Stimulated activated CD4-positive, alpha-beta T cell treated with anti-CD3 and anti-CD28 coated beads, Interleukin-4, amount 100 ng/mL, for 48 hours (primary cell): Measurements from ENCODE around the gene ADAM15.
A peak's percentile ranks its signal among the peaks of the same experiment; 100 is the strongest.

Experiments
- DNase-seq, 2 donors: peaks; one replicate each; pipeline ENCODE4 v3.0.0-alpha.2; 2020; ENCODE audit warnings: low read depth in 2 of 2

The ADAM15 gene

DNA sequence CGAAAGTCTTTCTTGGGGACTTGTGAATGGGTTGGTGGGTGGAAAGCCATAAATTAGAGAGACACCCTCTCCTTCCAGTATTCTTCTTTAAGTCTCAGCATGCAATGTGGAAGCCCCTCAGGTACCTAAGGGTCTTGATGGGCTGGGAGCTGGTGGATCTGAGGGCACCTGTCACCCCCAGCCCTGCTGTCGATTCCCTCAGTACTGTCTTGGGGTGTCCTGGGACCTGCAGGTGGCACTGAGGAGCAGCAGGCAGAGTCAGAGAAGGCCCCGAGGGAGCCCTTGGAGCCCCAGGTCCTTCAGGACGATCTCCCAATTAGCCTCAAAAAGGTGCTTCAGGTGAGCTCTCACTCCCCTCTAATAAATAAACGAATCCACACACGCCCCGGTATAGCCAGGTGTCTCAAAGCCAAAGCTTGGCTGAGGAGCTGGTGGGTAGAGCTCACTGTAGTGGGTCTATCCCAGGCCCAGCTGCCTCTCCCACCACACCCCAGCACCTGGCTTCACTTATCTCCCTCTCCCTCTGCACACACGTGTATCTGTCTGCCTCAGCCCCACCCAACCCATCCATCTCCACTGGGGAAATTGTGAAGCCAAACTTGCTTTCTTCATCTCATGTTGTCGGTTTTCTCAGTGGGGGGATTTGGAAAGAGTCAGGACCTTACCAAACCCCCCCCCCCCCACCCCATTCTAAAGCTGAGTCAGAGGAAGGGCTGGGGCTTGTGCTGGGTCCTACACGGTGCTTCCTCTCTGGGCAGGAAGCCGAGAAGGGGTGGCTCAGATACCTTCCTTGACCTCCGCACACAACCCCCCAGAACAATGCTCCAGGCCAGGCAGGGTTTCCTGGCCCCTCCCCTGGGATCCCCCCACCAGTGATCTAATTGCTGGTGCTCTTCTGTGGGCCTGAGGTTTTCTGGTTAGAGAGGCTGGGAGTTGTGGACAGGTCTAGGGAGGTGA is 1.6 kb downstream of the ADAM15 start:
- DNase-seq: no peak

GRCh38 chr1:155053531-155054105 is 2.5 kb downstream of the ADAM15 start:
- no peak for DNase-seq

DNA sequence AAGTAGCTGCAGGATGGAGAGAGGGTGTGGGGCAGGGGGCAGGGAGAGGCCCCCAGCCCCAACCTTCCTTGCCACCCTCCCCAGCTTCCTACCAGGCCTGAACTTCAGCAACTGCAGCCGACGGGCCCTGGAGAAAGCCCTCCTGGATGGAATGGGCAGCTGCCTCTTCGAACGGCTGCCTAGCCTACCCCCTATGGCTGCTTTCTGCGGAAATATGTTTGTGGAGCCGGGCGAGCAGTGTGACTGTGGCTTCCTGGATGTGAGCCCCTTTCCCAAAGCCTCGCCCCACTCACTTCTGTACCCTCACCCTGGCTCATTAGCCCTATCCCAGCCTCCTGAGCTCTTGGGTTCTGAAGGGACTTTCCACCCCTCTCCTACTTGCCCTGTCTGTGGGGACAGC is 6.0 kb downstream of the ADAM15 start:
- no peak for DNase-seq

DNA sequence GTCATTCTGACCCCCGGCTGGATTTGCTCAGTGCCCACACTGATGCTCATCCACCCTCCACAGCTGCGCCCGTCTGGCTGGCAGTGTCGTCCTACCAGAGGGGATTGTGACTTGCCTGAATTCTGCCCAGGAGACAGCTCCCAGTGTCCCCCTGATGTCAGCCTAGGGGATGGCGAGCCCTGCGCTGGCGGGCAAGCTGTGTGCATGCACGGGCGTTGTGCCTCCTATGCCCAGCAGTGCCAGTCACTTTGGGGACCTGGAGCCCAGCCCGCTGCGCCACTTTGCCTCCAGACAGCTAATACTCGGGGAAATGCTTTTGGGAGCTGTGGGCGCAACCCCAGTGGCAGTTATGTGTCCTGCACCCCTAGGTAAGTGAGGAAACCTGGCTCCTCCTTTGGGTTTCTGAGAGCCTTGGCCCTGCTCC is 6.7 kb downstream of the ADAM15 start:
- no peak for DNase-seq

- no peak for DNase-seq
Measured at GRCh38 chr1:155060736-155061135, 9.6 kb downstream of the ADAM15 start.

DNA sequence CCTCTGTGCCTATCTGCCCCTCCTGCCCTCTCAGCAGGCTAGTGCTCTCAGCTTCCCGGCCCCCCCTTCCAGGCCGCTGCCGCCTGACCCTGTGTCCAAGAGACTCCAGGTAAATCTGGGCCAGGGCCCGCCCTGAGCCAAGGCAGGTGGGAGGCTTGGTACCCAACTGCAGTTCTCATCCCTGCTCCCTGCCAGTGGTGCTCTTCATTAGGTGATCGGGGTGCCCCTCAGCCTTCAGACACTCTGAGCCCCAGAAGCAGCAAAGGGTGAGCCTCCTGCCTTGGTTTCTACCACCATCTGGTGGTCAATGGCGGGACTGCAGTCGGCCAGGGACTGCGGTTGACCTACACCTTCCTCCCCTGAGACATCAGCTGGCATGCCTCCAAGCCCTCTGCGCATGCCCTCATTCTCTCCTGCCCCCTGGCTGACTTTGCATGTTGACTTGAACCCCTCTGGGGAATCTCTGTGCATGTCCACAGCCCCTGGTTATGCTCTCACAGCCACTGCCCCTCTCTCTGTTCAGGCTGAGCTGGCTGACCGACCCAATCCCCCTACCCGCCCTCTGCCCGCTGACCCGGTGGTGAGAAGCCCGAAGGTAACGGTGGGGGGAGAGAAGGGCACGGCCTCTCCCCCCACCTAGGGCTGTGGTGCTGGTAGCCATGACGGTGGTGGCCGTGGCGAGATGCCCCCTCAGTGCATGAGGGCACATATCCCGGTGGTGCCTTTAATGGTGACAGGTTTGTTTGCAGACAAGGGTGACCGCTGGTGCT is 10.4 kb downstream of the ADAM15 start:
- DNase-seq: peak; percentile 91 to 99

- DNase-seq: no peak
Measured at GRCh38 chr1:155062151-155062686, 11.1 kb downstream of the ADAM15 start.

- DNase-seq: peak; percentile 75 to 86
Measured at GRCh38 chr1:155062702-155063411, 11.7 kb downstream of the ADAM15 start.

- peak; percentile 70 to 81 for DNase-seq
Measured at GRCh38 chr1:155063550-155064110, 12.5 kb downstream of the ADAM15 start, which contains the start of gene EFNA4. EFNA4 (plus strand) TSS chr1:155063740; CDS start chr1:155063824, 84 bp downstream.

DNA sequence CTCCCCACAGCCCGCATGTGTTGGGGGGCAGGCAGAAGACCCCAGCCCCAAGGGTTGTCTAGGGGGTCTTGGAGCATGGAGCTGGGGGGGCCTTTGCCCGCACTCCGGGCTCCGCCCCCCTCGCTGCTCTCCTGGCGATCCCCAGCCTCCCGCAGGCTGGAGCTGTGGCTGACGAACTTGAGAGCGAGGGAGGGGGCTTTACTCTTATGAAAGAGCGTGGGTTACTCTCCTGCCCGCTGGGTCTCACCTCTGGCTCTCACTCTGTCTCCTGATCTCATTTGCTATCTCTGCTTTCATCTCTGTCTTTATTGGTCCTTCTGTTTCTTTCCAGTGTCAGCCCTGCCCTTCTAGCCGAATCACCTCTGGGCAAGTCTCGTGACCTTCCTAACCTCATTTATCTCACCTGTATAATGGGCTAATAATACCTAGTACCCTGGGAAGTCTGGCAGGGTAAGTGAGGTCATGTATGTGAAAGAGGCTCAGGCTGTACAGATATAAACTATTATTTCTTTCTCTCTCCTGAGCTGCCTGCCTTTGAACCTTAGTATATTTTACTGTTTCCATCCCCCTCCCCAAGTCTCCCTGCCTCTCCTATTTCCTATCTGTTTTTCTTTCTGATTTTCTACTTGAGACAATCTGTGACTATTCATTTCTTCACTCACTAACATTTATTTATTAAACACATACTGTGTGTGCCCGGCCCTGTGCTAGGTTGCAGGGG is 13.2 kb downstream of the ADAM15 start:
- DNase-seq: no peak

DNA sequence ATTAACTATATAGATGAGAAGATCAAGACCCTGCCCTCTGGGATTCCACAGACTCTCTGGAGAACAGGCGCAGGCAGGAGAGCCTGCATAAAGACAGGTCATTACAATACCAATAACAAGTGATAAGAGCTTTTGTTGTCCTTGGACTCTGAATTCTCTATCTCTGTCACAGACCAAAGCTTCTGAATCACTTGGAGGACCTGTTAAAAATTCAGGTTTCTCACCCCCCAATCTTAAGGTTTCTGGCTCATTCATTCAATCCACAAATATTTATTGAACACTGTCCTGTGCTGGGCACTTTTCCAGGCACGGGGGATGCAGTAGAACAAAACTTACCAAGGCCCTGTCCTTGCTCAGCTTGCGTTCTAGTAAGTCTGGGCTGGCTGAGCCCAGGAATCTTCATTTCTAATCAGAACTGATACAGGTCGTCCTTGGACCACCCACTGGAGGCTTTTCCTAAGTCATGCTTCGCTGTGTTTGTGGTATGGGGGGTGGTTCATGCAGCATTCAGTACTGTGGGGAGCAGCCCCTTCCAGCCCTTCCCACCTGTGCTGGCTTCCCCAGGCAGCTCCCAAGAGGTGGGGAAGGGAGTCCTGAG is 13.8 kb downstream of the ADAM15 start:
- DNase-seq: no peak

DNA sequence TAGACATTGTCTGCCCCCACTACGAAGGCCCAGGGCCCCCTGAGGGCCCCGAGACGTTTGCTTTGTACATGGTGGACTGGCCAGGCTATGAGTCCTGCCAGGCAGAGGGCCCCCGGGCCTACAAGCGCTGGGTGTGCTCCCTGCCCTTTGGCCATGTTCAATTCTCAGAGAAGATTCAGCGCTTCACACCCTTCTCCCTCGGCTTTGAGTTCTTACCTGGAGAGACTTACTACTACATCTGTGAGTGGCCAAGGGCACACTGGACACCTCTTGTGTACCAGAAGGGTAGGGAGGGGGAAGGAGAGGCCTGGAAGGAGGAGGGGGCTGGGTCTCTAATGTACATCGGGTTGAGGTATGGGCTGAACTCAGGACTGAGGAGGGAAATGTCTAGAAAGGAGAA is 15.7 kb downstream of the ADAM15 start:
- DNase-seq: no peak

DNA sequence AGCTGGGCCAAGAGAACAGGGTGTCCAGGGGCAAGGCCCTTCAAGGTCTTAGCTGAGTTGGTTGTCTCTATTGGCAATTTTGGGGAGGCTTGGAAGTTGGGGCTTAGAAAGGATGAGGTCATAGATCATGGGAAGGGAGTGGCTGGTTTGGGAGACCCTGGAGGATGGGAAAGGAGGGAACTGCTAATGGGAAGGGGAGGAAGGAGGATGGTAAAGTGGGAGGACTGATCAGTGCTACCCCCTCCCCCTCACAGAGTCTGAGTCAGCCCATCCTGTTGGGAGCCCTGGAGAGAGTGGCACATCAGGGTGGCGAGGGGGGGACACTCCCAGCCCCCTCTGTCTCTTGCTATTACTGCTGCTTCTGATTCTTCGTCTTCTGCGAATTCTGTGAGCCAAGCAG is 17.5 kb downstream of the ADAM15 start:
- DNase-seq: no peak

DNA sequence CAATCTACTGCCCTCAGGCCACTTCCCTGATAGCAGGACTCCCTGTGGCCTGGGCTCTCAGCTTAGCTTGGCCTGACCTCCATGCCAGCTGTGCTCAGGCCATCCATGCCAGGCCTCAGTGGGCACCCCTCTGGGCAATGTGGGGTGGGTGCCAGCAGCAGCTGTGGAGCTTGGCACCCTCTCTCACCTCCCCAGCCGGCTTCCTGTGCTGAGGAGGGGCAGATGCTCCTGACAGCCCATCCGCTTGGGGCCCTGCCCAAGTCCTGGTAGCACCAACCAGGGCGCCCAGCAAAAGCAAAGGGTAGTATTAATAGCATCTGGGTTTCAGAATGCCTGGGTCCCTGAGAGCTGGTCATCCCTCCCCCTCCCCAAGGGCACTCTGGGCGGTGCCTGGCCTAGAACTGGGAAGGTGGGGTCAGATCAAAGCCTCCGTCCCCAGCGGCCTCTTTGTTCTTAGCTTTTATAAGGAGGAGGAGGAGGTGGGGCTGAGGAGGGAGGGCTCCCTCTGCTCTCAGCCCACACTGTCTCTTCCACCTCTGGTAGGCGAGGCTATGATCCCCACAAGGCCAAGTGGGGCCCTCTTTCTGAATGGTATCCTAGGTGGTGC is 18.5 kb downstream of the ADAM15 start:
- DNase-seq: no peak

- no peak for DNase-seq
Measured at GRCh38 chr1:155070158-155070621, 19.1 kb downstream of the ADAM15 start.

GRCh38 chr1:155070721-155071569 is 19.8 kb downstream of the ADAM15 start:
- peak; percentile 68 to 69 for DNase-seq

GRCh38 chr1:155071701-155072100 is 20.6 kb downstream of the ADAM15 start:
- DNase-seq: no peak

DNA sequence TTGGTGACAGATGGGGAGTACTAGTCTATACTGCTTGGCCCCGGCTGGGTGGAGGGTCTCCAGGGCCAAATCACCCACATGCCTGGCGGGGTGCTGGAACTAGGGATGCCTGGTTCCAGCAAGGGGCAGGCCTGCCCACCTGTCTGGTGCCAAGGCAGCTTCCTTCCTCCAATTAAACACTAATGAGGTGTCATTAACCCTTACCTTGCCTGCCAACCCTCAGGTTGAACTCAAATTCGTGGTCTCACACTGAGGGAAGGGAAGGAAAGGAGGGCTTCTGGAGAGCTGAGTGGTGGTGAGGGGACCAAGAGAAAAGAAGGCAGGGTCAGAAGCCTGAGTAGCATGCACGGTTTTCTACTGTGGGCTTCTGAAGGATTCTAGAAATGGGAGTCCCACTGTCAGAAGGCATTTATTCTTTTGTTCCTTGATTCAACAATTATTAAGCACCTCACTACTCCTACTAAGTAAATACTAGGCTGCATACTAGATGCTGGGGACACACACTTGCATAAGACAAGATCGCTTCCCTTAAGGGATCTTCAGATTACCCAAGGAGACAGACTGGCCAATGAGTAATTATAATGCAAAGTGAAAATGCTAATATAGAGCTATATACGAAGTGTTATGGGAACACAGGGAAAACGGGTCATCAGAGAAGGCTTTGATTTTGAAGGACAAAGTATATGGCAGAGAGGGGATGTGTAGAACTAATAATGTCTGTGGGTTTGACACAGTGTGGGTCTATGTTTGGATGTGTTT is 21.6 kb downstream of the ADAM15 start:
- DNase-seq: no peak
